GM12892 (cell line): Measurements from ENCODE around the gene SNED1.

Experiments used
- POLR2A ChIP-seq: IDR thresholded peaks from 2 replicates; pipeline ENCODE4 v1.6.1; 2011; ENCODE audit warnings: low read depth, low read length, control low read depth
- POLR2AphosphoS5 ChIP-seq: IDR thresholded peaks from 2 replicates; pipeline ENCODE4 v1.6.1; 2011; ENCODE audit warnings: low read depth, low read length, control low read depth
- TAF1 ChIP-seq: IDR thresholded peaks from 2 replicates; pipeline ENCODE4 v1.6.1; 2011; ENCODE audit warnings: low read depth, mild to moderate bottlenecking, control low read depth, low read length, borderline replicate concordance

DNA sequence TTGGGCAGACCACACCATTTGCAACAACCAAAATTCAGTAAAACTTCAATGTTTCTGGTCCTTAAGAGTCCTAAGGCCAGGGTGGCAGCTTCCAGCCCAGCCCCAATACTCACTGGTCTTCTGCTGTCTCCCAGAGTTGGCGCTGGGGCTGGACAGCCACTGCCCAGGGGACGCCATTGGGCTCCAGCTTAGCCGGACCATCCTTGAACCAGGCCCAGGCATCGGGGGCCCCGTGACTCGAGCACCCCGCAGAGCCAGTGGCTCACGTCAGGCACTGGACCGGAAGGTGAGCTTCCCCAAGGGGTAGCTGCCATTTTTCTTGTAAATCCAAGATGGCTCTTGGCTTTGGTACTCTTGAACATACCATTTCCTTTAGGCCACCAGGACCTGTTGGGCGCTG, 21.8 kb downstream of the SNED1 start:
- TF ChIP-seq POLR2A (no peak), POLR2AphosphoS5 (no peak), TAF1 (no peak)
